Measurements from ENCODE around the gene GUCY1B1.

GUCY1B1 gene

GRCh38 chr4:155758481-155759371 lies at the start of gene GUCY1B1:
GUCY1B1 (plus strand) TSS chr4:155759021; CDS start chr4:155759141, 120 bp downstream.
- DNase-seq, result no peak

- no peak for DNase-seq
These were observed 48.9 kb upstream of the GUCY1B1 start for GRCh38 chr4:155709918-155710317.

- DNase-seq, result no peak
These were observed 47.3 kb upstream of the GUCY1B1 start for GRCh38 chr4:155711556-155711955.

GRCh38 chr4:155712846-155713245 lies 46.0 kb upstream of the GUCY1B1 start:
- no peak for DNase-seq

GRCh38 chr4:155713911-155714310 lies 44.9 kb upstream of the GUCY1B1 start:
- DNase-seq, result no peak

GRCh38 chr4:155722336-155722735 lies 36.5 kb upstream of the GUCY1B1 start:
- DNase-seq, result no peak

- DNase-seq, result no peak
These were observed 35.9 kb upstream of the GUCY1B1 start for GRCh38 chr4:155722816-155723499.

- DNase-seq, result no peak
These were observed 34.1 kb upstream of the GUCY1B1 start for GRCh38 chr4:155724731-155725130.

- no peak for DNase-seq
These were observed 24.8 kb upstream of the GUCY1B1 start for GRCh38 chr4:155734065-155734464.

- no peak for DNase-seq
These were observed 23.9 kb upstream of the GUCY1B1 start for GRCh38 chr4:155734951-155735350.

GRCh38 chr4:155735496-155735895 lies 23.3 kb upstream of the GUCY1B1 start:
- DNase-seq, result no peak

- DNase-seq, result no peak
These were observed 20.3 kb upstream of the GUCY1B1 start for GRCh38 chr4:155738548-155738947.

- no peak for DNase-seq
These were observed 17.3 kb upstream of the GUCY1B1 start for GRCh38 chr4:155741546-155741945.

- no peak for DNase-seq
These were observed 16.4 kb upstream of the GUCY1B1 start for GRCh38 chr4:155742310-155743015.

- no peak for DNase-seq
These were observed 12.8 kb upstream of the GUCY1B1 start for GRCh38 chr4:155745984-155746383.

- no peak for DNase-seq
These were observed 10.8 kb upstream of the GUCY1B1 start for GRCh38 chr4:155748039-155748438.

GRCh38 chr4:155749041-155749440 lies 9.8 kb upstream of the GUCY1B1 start:
- no peak for DNase-seq

GRCh38 chr4:155751569-155751968 lies 7.3 kb upstream of the GUCY1B1 start:
- no peak for DNase-seq

- no peak for DNase-seq
These were observed 1.0 kb upstream of the GUCY1B1 start for GRCh38 chr4:155757745-155758265.

GRCh38 chr4:155759372-155760252 lies 791 bp downstream of the GUCY1B1 start:
- DNase-seq, result no peak

- no peak for DNase-seq
These were observed 2.2 kb downstream of the GUCY1B1 start for GRCh38 chr4:155761047-155761446.

GRCh38 chr4:155761916-155762315 lies 3.1 kb downstream of the GUCY1B1 start:
- no peak for DNase-seq

Data from GF-D8 (cell line).